Left renal cortex interstitium (tissue), 4 donors: Measurements from ENCODE around the gene SLC38A1. TPM values are rescaled to one million over a fixed set of nuclear protein-coding genes. Genes with fewer than 3 reads are reported as not detected.
"Not testable (repeated sequence)": the region's sequence is repeated elsewhere in the genome, so short reads cannot be mapped to it uniquely, and the experiment has no call there.

Experiments used
- DNase-seq, 4 donors: peaks; one replicate each; pipeline ENCODE4 v3.0.0-alpha.2; 2013; ENCODE audit warnings: low read depth in 4 of 4, low spot score in 2 of 4, missing footprints in 1 of 4
- polyA plus RNA-seq, 4 donors: library from polyadenylated mRNA; unstranded; fragments of 120-200 nt; gene quantifications; one replicate each; pipeline ENCODE4 v1.2.1, GENCODE V29; 2013; ENCODE audit not compliant: insufficient read length in 4 of 4

The SLC38A1 gene
- polyA plus RNA-seq, 4 donors = 55.3 to 67.1 (median 62.5) TPM

DNA sequence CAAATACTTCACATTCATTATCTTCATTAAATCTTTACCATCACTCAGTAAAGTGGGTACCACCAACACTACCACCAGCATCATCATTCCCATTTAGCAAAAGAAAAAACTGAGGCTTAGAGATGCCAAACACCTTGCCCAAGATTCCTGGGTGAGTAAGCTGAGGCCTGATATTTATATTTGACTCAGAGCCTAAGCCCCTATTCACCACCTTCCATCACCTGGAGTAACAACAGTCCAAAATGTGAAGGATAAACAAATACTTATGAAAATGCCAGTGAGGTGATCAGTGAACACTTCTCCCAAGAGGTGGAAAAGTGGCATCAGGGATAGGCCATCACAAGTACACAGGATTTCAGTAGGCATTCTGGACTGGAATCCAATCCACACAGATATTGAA lies 3.7 kb downstream of the SLC38A1 start:
- DNase-seq = no peak

DNA sequence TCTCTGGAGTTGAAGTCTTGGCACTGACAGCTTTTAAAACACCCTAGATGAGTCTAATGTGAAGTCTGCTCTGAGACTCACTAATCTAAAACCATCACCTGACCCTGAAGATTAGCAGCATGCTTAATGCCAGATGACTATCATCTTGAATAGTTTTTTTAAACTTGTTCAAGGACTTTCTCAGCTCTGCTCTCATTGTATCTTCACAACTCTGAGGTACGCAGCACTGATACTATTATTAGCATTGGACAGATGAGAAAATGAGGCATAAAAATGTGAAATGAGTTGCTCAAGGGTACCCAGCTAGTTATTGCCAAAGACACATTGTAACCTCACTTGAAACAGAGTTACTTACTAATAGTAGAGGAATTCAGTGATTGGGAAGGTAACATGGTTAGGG lies 4.8 kb downstream of the SLC38A1 start:
- no peak for DNase-seq

DNA sequence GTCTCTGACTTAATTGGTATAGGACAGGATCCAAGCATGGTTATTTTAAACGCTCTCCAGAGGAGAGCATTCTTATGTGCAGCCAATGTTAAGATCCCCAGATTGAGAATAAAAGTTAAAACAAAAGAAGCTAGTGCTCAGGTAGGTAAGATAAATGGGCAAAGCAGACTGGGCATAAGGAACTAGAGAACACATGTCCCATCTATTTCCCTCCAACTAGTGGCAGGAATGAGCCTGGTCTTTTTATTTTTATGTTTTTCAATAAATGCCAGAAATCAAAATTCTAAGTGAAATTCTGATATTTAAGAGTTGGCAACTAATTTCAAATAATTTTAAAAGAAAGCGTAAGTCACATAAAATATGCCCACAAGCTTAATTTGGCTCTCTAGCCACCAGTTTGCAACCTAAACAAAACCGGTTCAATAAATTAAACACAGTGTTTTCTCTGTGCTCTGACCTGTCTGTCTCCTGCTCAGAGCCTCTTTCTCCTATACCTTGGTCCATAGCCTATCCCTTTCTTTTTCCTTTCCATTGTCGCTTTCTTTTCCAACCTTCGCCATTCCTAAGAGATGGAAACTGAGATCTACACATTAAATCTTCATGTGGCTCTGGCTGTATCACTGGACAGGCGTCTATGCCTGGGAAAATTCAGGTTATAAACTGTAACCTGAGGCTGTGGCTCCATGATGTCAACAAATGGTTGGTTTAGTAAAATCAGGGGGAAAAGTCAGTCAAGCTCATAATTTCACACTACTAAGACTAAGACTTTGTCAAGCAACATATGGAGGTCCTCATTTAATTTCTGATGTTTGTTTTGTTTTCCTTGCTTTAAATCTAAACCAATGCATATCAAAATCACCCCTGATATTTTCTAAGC lies 5.5 kb downstream of the SLC38A1 start:
- no peak for DNase-seq

DNA sequence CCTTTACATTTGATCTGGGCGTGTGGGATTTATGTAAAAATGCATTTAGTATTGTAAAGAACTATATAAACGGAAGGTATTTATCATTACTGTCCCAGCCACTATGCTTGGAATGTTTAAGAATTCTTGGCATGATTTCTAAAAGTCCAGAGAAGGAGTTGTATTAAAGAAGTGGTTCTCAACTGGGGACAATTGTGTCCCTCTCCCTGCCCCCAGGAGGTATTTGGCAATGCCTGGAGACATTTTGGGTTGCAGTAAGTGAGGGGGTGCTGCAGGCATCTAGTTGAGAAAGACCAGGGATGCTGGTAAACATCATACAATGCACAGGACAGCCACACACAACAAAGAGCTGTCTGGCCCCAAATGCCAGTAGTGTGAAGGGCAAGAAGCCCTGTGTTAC lies 7.2 kb downstream of the SLC38A1 start:
- DNase-seq = no peak

DNA sequence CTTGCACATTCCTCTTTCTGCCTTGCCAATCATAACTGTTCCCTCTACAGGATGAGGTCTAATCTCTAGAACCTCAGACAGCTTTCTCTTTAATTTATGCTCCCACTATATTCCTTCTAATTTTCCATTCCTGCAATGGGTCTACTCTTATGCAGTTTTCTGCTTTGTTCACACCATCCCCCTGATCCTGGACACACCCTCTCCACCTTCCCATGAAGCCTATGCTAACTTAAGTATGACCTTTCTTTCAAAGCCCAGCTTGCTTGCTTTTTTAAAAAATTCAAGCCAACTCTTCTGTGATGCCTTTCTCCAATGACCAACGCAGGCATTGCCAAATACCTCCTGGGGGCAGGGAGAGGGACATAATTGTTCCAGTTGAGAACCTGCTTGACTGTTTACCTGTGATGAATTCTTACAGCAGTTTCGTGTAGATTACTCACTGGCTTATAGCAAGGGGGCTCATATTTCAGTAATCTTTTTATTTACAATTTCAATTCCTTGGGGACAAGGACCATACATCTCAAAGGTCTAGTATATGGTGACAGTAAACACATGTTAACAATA lies 7.8 kb downstream of the SLC38A1 start:
- DNase-seq = no peak

DNA sequence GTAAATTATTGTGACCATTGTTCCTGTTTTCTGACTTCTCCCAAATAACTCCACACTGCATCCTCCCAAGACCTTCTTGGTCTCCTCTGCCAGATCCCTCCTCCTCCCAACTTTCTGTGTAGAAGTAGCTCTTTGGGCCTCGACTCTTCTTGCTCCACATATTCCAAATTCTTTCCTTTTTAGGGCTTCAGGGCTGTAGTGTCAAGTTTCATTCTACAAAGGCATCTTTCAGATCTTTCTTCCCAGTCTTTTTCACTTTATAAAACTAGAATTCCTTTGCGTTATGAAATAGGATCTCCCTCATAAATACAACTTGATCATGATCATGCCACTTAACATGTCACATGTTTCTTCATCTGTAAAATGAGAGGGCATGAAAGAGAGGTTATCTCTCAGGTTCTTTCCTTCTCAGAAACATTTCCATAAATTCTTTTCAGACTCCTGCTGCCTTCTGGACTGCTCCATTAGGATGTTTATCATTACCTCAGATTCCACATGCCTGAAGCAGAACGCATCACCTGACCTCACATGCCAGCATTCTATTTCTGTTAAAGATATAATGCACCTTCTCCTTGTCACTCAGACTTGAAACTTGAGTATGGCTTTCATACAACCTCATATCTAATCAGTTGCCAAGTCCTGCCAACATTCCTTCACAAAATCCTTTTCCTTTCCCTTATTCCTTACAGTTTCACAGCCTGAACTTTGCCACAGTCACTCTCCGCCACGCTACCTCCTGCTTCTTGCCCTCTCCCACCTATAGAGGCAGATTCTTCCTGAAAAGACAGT lies 8.5 kb downstream of the SLC38A1 start:
- no peak for DNase-seq

DNA sequence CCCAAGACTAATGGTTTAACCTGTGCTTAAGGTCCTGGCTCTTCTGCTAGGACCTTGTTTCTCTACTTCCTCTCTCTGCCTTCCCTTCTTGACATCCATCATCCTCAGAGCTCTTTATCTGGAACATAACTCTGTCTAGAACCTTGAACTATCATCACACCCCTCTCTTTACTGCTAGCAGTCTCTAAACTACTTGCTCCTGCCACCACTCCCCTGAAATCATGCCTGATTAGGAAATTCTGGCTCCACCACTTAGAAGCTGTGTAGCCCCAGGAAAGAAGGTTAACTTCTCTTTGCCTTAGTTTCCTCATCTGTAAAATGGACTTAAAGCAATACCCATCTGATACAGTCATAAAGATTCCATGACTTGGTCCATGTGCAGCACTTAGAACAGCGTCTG lies 9.1 kb downstream of the SLC38A1 start:
- DNase-seq = no peak

DNA sequence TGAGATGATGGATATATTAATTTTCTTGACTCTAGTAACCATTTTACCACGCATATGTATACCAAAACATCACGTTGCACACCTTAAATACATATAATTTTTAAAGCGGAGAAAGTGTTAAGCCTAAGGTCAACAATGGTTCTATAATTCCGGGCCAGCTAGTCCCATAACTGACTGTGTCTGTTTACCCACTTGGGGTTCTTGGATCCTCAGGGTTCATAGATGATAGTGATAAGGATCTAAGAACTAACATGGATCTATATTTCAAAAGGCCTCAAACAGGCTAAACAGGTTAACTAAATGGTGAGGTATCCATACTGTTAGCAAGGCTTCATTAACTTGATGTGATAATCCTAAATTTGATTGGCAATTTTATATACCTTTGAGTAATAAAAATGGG lies 9.8 kb downstream of the SLC38A1 start:
- DNase-seq = no peak

DNA sequence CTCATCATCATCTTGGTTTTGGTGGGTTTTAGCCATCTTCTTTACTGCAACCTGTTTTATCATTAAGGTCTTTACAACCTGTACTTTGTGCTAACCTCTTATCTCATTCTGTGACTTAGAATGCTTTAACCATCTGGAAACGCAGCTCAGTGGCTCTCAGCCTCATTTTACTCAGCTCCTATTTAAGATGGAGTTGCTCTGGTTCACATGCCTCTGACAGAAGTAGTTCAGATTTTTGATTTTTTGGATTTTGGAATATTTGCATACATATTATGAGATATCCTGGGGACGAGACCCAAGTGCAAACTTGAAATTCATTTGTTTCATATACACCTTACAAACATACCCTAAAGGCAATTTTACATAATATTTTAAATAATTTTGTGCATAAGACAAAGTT lies 10.7 kb downstream of the SLC38A1 start:
- DNase-seq = no peak

DNA sequence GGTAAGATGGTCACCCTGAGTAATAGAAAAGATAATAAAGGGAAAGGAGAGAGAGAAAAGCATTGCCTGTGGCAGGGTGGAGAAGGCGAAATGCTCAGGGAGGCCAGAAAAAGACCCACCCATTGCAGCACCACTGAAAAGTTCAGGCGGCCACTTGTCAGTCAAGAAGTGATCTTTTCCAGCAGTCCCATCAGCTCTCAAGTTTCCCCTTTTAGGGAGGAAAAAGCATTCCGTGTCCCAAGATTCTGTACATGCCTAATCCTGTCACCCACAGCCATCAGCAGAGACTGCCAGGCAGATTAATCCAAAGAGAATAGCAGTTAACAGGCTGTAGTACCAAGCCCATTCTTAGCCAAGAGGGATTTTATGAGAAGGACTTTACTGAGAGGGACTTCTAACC lies 11.9 kb downstream of the SLC38A1 start:
- no peak for DNase-seq

DNA sequence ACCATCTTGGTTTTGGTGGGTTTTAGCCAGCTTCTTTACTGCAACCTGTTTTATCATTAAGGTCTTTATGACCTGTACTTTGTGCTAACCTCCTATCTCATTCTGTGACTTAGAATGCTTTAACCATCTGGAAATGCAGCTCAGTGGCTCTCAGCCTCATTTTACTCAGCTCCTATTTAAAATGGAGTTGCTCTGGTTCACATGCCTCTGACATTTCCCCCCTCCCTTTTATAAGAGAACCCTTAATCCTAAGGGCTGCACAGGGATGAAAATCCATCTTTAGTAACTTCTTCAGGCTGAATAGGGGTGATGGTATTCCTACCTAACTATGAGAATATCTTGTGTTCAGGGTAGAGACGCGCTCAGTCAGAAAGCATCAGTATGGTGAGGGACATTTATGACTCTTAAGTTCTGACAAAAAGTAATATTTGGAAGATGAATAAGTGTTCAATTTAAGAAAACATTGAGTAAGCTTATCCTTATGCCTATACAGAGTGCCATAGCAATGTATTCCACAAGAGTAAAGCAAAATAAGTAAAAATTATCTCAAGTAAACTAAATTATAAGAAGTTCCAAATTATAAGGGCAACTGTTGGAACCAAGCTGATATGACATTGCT lies 15.2 kb downstream of the SLC38A1 start:
- no peak for DNase-seq

DNA sequence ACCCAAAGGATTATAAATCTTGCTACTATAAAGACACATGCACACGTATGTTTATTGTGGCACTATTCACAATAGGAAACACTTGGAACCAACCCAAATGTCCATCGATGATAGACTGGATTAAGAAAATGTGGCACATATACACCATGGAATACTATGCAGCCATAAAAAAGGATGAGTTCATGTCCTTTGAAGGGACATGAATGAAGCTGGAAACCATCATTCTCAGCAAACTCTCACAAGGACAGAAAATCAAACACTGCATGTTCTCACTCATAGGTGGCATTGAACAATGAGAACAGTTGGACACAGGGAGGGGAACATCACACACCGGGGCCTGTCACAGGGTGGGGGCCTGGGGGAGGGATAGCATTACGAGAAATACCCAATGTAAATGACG lies 16.8 kb downstream of the SLC38A1 start:
- DNase-seq = not testable (repeated sequence)

DNA sequence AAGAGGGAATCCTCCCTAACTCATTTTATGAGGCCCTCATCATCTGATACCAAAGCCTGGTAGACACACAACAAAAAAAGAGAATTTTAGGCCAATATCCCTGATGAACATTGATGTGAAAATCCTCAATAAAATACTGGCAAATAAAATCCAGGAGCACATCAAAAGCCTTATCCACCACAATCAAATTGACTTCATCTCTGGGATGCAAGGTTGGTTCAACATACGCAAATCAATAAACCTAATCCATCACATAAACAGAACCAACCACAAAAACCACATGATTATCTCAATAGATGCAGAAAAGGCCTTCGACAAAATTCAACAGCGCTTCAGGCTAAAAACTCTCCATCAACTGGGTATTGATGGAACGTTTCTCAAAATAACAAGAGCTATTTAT lies 18.9 kb downstream of the SLC38A1 start:
- not testable (repeated sequence) for DNase-seq

DNA sequence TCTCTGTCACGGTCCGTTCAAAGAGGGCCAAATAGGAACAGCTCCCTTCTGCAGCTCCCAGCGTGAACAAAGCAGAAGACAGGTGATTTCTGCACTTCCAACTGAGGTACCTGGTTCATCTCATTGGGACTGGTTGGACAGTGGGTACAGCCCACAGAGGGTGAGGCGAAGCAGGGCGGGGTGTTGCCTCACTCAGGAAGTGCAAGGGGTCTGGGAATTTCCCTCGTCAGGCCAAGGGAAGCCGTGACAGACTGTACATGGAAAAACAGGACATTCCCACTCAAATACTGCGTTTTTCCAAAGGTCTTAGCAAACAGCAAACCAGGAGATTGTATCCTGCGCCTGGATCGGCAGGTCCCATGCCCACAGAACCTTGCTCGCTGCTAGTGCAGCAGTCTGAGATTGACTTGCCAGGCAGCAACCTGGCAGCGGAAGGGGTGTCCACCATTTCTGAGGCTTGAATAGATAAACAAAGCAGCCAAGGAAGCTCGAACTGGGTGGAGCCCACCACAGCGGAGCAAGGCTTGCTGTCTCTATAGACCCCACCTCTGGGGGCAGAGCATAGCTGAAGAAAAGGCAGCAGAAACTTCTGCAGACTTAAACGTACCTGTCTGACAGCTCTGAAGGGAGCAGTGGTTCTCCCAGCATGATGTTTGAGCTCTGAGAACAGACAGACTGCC lies 22.7 kb downstream of the SLC38A1 start:
- DNase-seq = no peak

DNA sequence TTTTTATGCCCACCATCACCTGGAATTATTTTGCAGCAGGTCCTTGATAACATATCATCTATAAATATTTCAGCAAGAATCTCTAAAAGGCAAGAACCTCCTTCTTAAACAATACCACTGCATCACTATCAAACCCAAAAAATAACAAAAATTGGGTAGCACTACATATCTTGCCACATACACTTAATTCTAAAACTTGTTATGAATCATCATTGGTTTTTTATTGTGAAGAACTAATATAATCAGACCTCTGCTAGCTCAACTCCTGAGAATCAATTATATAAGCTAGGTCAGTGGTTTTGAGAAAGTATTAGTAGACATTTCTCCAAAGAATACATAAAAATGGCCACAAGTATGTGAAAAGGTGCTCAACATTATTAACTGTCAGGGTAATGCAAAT lies 23.8 kb downstream of the SLC38A1 start:
- DNase-seq = no peak

DNA sequence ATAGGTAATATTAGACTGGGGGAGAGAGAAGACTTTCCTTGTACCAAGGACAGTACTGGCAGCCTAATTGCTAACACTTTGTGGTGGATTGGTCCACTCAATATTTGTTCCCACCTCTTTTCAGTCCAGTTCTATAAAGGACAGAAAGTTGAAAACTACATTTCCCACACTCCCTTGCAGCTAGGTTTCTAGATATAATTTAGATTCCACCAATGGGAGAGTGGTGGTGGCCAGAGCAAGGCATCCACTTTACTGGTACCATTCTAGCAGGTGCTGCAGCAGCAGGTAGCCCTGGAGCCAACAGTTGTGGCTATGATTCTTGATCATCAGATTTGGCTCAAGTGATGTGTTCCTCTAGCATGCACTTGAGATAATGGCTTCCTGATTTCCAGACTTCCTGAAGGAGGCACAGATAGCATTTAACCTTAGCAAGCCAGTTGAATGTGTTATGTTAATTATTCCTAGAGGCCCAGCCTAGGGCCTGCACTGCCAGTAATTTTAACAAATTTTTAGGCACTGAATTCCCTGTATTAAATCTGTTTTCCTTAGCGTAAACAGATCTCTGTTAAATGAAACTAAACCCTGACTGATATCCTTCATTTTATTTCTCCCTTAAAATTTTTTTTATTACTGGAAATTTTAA lies 24.4 kb downstream of the SLC38A1 start:
- DNase-seq = no peak

DNA sequence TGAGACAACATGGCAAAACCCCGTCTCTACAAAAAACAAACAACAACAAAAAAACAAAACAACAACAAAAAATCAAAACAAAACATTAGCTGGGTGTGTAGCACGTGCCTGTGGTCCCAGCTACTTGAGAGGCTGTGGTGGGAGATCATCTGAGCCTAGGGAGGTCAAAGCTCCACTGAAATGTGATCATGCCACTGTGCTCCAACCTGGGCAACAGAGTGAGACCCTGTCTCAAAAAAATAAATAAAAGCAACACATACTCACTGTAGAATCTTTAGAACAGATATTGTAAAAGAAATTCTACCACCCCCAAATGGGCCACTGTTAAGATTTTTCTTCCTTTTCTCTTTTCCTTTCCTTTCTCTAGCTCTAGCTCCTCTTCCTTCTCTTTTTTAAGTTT lies 26.3 kb downstream of the SLC38A1 start:
- no peak for DNase-seq

DNA sequence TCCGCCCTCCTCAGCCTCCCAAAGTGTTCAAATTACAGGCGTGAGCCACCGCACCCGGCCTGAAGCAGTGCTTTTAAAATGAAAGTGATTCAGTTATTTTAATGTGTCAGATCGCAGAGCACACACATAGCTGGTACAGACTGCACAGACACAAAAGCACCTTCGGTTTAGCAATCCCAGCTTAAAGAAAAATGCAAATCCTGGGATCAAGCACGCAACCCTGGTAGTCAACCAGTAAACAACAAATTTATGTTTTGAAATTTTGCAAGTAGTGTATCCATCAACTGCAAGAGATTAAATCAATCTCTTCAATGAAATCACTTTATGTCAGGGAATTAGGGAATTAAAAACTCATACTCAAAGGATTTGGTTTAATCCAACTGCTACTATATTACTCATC lies 28.4 kb downstream of the SLC38A1 start:
- DNase-seq = no peak

DNA sequence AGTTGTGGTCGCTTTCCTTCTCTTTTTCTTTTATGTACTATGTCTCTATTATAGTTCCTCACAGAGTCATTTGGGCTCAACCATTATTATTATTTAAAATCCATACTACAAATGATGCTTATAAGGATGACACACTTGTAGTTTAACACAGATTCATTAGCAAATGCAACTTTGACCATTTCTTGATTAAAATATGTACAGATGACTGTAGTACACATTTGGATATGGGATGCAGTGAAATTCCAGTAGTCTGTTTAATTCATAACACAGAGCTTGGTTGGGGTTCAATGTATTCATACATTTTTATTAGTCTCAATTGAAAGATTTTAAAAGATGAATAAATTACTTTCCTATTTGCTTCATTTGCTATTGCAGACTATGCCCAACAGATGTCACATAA lies 30.0 kb downstream of the SLC38A1 start:
- DNase-seq = no peak

DNA sequence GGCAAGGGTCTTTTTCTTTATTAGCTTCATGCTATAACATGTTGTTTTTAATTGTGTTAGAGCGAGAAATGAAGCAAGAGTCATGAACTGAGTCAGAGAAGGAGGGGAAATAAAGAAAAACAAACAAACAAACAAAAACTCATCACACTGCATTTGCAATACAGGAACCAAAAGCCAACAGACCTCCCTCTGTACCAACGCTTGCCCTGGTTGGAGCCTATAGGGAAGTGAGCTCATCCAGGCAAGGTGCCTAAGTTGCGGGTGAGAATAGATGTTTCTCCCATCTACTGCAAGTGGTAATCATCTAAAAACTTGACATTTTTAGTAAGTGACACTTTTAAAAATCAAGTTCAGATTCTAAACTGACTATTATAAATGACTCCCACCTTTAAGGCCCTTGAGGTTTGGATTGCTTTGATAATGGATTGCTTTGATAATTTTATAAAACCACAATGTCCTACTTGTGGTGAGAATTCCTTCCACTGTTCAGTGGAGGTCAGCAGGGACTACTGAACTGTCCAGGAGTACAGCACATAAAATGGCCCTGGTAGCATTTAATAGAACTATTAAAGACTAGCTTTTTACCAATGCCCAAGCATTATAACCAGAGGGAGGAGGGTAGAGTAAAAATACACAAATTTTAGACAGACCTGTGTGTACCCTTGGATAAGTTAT lies 31.3 kb downstream of the SLC38A1 start:
- no peak for DNase-seq
